Liver (tissue), 9 donors: ENCODE results near the gene SERPINC1. TPM values are rescaled to one million over a fixed set of nuclear protein-coding genes. Genes with fewer than 3 reads are reported as not detected.

Source experiments
- DNase-seq: peaks from one replicate; pipeline ENCODE4 v3.0.0-alpha.2; 2017; ENCODE audit warnings: low spot score
- H3K27ac ChIP-seq, 2 donors: one replicate each; pipeline ENCODE4 v1.7.0; 2013; ENCODE audit warnings: inconsistent platforms in 2 of 2, low read length in 2 of 2, control low read depth in 1 of 2, low read depth in 1 of 2, mild to moderate bottlenecking in 1 of 2
- H3K27me3 ChIP-seq, 4 donors: one replicate each; pipeline versions ENCODE4 v1.6.1 to v1.7.0; 2013; ENCODE audit warnings: low read length in 3 of 4, inconsistent platforms in 1 of 4, mild to moderate bottlenecking in 1 of 4, moderate library complexity in 1 of 4; ENCODE audit not compliant: control insufficient read depth in 4 of 4, insufficient read depth in 4 of 4
- H3K36me3 ChIP-seq, 4 donors: one replicate each; pipeline versions ENCODE4 v1.6.1 to v1.7.0; 2013; ENCODE audit warnings: low read length in 3 of 4, mild to moderate bottlenecking in 3 of 4, low read depth in 1 of 4, moderate library complexity in 1 of 4; ENCODE audit not compliant: control insufficient read depth in 4 of 4, insufficient read depth in 3 of 4
- H3K4me1 ChIP-seq, 4 donors: one replicate each; pipeline versions ENCODE4 v1.6.1 to v1.7.0; 2013; ENCODE audit warnings: low read length in 3 of 4, mild to moderate bottlenecking in 3 of 4, moderate library complexity in 1 of 4; ENCODE audit not compliant: control insufficient read depth in 4 of 4, insufficient read depth in 4 of 4
- H3K4me3 ChIP-seq, 3 donors: one replicate each; pipeline versions ENCODE4 v1.6.1 to v1.7.0; 2013; ENCODE audit warnings: low read length in 3 of 3, control low read depth in 1 of 3, low read depth in 1 of 3, mild to moderate bottlenecking in 1 of 3
- H3K9ac ChIP-seq, 2 donors: one replicate each; pipeline ENCODE4 v1.7.0; 2013; ENCODE audit warnings: low read length in 2 of 2, mild to moderate bottlenecking in 2 of 2, moderate library complexity in 2 of 2, control low read depth in 1 of 2, low read depth in 1 of 2
- H3K9me3 ChIP-seq, 4 donors: one replicate each; pipeline versions ENCODE4 v1.6.1 to v1.7.0; 2013; ENCODE audit warnings: low read length in 3 of 4; ENCODE audit not compliant: control insufficient read depth in 4 of 4
- EGR1 ChIP-seq, 2 donors: IDR thresholded peaks; 2 replicates each; pipeline ENCODE4 v1.6.1; 2016 to 2018; ENCODE audit warnings: antibody characterized with exemption in 2 of 2, low read depth in 2 of 2
- FOXA1 ChIP-seq: IDR thresholded peaks from 2 replicates; pipeline ENCODE4 v1.6.1; 2016; ENCODE audit warnings: antibody characterized with exemption
- FOXA2 ChIP-seq: IDR thresholded peaks from 2 replicates; pipeline ENCODE4 v1.6.1; 2016; ENCODE audit warnings: antibody characterized with exemption
- GABPA ChIP-seq, 2 donors: IDR thresholded peaks in 1 of 2; conservative IDR thresholded peaks in 1 of 2; 2 replicates each; pipeline ENCODE4 v1.6.1; 2016; ENCODE audit warnings: antibody characterized with exemption in 2 of 2, mild to moderate bottlenecking in 1 of 2, moderate library complexity in 1 of 2
- HNF4A ChIP-seq, 2 donors: conservative IDR thresholded peaks; 2 replicates each; pipeline ENCODE4 v1.6.1; 2016; ENCODE audit warnings: antibody characterized with exemption in 2 of 2, mild to moderate bottlenecking in 2 of 2
- HNF4G ChIP-seq: IDR thresholded peaks from 2 replicates; pipeline ENCODE4 v1.6.1; 2016; ENCODE audit warnings: antibody characterized with exemption
- JUND ChIP-seq, 2 donors: IDR thresholded peaks; 2 replicates each; pipeline ENCODE4 v1.6.1; 2016; ENCODE audit warnings: antibody characterized with exemption in 2 of 2
- NR2F2 ChIP-seq: IDR thresholded peaks from 2 replicates; pipeline ENCODE4 v1.6.1; 2016; ENCODE audit warnings: antibody characterized with exemption
- RAD21 ChIP-seq, 2 donors: IDR thresholded peaks; 2 replicates each; pipeline ENCODE4 v1.6.1; 2016; ENCODE audit warnings: antibody characterized with exemption in 2 of 2, mild to moderate bottlenecking in 2 of 2
- RXRA ChIP-seq, 2 donors: IDR thresholded peaks; 2 replicates each; pipeline ENCODE4 v1.6.1; 2017 to 2018; ENCODE audit warnings: antibody characterized with exemption in 2 of 2, mild to moderate bottlenecking in 1 of 2
- SP1 ChIP-seq: IDR thresholded peaks from 2 replicates; pipeline ENCODE4 v1.6.1; 2018; ENCODE audit warnings: antibody characterized with exemption, mild to moderate bottlenecking
- TAF1 ChIP-seq: conservative IDR thresholded peaks from 2 replicates; pipeline ENCODE4 v1.6.1; 2016; ENCODE audit warnings: antibody characterized with exemption, mild to moderate bottlenecking
- YY1 ChIP-seq: IDR thresholded peaks from 2 replicates; pipeline ENCODE4 v1.6.1; 2016; ENCODE audit warnings: antibody characterized with exemption, mild to moderate bottlenecking
- WGBS: extraction: QIAGEN DNeasy Blood & Tissue Kit; methylation state at CpG from one replicate; pipeline ENCODE4 v1.1.7; 2013; 5-methylcytosine and 5-hydroxymethylcytosine counted together
- polyA plus RNA-seq, 2 donors: library from polyadenylated mRNA; stranded (reverse) in 1 of 2; unstranded in 1 of 2; fragments of 200-250 nt in 1 of 2; fragments of >200 nt in 1 of 2; fragmentation: Nextera tagmentation in 1 of 2; extraction: Ambion mirVana in 1 of 2; gene quantifications; one replicate each; pipeline versions ENCODE4 v1.2.1 to v1.2.3, GENCODE V29; 2013 to 2015
- total RNA-seq, 2 donors: library from RNA; depleted of rRNA; stranded (reverse); fragments of >200 nt; gene quantifications; one replicate each; pipeline ENCODE4 v1.2.3, GENCODE V29; 2014
- TF ChIP-seq, protein P1 (sequence below): IDR thresholded peaks from 2 replicates; pipeline ENCODE4 v1.6.1; 2016; ENCODE audit warnings: antibody characterized with exemption, mild to moderate bottlenecking
- TF ChIP-seq, protein P2 (sequence below): IDR thresholded peaks from 2 replicates; pipeline ENCODE4 v1.6.1; 2016; ENCODE audit warnings: antibody characterized with exemption
- TF ChIP-seq, protein P3 (sequence below): IDR thresholded peaks from 2 replicates; pipeline ENCODE4 v1.6.1; 2016; ENCODE audit warnings: antibody characterized with exemption
- TF ChIP-seq, protein P4 (sequence below): fragments of 150-350 bp; IDR thresholded peaks from 2 replicates; pipeline ENCODE4 v1.5.1; 2017; ENCODE audit warnings: improper control_type of control experiment, low read depth, low read length; ENCODE audit not compliant: missing input control
- TF ChIP-seq, protein P5 (sequence below): IDR thresholded peaks from 2 replicates; pipeline ENCODE4 v1.6.1; 2016; ENCODE audit warnings: antibody characterized with exemption
- donor health status: healthy.
- donor health status: healthy.
- donor health status: healthy.
- donor health status: healthy.
- donor health status: healthy.

Gene SERPINC1
- total and polyA plus RNA-seq, 4 donors, result 742 to 2,589 (median 2,412) TPM

DNA sequence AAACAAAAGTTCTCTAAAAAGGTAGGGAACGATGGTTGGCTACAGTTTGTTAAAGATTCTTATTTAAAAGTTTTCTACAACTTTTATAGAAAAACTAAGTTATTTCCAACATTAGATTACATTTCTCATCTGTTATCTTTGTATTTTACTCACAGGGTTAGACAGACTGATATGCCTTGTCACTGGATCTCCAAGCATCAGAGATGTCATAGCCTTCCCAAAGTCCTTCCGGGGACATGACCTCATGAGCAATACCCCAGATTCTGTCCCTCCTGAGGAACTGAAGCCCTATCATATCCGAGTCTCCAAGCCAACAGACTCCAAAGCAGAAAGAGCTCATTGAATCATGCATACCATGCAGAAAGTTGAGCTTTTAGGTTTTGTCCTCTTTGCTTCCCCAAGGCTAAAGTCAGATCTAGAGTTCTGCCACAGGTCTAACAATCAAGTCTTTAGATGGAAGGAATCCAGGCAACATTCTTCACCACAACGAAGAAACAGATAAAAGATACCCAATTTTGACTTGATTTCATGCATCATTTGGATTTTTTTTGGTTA lies 59.7 kb downstream of the SERPINC1 start:
- WGBS, result 86% methylated on average over 4 of the region's 4 CpGs
- DNase-seq, result no peak
- Histone ChIP-seq H3K27ac (no peak overlapping the region), H3K36me3 (peaks cover 2 to 11% (median 6%) of the 10 kb centered on the region in 4 donors), H3K4me1 (no peaks in the 10 kb centered on the region), H3K9me3 (no peaks in the 10 kb centered on the region), H3K27me3 (no peaks in the 10 kb centered on the region), H3K4me3 (no peak overlapping the region), H3K9ac (no peak overlapping the region)
- TF ChIP-seq SP1 (no peak), HNF4A (conservative IDR thresholded peaks at IDR 0.05) (no peak)

DNA sequence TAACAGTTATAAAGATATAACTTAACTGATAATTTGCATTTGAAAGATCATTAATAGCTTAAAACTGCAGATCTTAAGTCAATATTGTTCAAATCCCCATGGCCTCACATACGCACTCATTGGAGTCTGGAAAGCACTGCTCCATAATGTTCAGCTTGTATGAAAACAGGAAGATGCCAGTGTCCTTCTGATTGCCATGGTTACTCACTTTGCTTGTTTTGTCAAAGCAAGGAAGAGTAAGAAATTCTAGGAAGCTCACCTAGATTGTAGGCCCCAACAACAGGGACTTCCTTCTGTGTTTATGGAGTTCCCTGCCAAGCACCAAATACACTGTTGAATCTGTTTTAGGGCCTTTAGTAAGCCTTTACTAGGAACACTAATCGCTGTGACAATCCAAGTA lies 60.2 kb downstream of the SERPINC1 start:
- H3K9ac ChIP-seq, result no peak overlapping the region
- DNase-seq, result no peak
- no peaks in the 10 kb centered on the region for H3K4me1 ChIP-seq
- 96% methylated on average over 2 of the region's 2 CpGs for WGBS
- no peaks in the 10 kb centered on the region for H3K27me3 ChIP-seq
- no peak overlapping the region for H3K27ac ChIP-seq
- no peak overlapping the region for H3K4me3 ChIP-seq
- no peak for TF ChIP-seq NR2F2
- no peak for TF ChIP-seq GABPA (IDR thresholded peaks at IDR 0.05 in 1 of 2, conservative IDR thresholded peaks at IDR 0.05 in 1 of 2)
- TF ChIP-seq, protein P1, sequence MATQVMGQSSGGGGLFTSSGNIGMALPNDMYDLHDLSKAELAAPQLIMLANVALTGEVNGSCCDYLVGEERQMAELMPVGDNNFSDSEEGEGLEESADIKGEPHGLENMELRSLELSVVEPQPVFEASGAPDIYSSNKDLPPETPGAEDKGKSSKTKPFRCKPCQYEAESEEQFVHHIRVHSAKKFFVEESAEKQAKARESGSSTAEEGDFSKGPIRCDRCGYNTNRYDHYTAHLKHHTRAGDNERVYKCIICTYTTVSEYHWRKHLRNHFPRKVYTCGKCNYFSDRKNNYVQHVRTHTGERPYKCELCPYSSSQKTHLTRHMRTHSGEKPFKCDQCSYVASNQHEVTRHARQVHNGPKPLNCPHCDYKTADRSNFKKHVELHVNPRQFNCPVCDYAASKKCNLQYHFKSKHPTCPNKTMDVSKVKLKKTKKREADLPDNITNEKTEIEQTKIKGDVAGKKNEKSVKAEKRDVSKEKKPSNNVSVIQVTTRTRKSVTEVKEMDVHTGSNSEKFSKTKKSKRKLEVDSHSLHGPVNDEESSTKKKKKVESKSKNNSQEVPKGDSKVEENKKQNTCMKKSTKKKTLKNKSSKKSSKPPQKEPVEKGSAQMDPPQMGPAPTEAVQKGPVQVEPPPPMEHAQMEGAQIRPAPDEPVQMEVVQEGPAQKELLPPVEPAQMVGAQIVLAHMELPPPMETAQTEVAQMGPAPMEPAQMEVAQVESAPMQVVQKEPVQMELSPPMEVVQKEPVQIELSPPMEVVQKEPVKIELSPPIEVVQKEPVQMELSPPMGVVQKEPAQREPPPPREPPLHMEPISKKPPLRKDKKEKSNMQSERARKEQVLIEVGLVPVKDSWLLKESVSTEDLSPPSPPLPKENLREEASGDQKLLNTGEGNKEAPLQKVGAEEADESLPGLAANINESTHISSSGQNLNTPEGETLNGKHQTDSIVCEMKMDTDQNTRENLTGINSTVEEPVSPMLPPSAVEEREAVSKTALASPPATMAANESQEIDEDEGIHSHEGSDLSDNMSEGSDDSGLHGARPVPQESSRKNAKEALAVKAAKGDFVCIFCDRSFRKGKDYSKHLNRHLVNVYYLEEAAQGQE, result no peak
- no peak for TF ChIP-seq FOXA1
- no peak for TF ChIP-seq RAD21 (IDR thresholded peaks at IDR 0.05)
- TF ChIP-seq, protein P2, sequence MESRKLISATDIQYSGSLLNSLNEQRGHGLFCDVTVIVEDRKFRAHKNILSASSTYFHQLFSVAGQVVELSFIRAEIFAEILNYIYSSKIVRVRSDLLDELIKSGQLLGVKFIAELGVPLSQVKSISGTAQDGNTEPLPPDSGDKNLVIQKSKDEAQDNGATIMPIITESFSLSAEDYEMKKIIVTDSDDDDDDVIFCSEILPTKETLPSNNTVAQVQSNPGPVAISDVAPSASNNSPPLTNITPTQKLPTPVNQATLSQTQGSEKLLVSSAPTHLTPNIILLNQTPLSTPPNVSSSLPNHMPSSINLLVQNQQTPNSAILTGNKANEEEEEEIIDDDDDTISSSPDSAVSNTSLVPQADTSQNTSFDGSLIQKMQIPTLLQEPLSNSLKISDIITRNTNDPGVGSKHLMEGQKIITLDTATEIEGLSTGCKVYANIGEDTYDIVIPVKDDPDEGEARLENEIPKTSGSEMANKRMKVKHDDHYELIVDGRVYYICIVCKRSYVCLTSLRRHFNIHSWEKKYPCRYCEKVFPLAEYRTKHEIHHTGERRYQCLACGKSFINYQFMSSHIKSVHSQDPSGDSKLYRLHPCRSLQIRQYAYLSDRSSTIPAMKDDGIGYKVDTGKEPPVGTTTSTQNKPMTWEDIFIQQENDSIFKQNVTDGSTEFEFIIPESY, result no peak
- no peak for TF ChIP-seq SP1
- no peak for TF ChIP-seq HNF4A (conservative IDR thresholded peaks at IDR 0.05)
- TF ChIP-seq EGR1 (IDR thresholded peaks at IDR 0.05; ENCODE audit: low read depth in 2 of 2), result no peak
- TF ChIP-seq YY1, result no peak
- TF ChIP-seq, protein P3, sequence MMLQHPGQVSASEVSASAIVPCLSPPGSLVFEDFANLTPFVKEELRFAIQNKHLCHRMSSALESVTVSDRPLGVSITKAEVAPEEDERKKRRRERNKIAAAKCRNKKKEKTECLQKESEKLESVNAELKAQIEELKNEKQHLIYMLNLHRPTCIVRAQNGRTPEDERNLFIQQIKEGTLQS, result no peak
- TF ChIP-seq FOXA2, result no peak
- TF ChIP-seq JUND (IDR thresholded peaks at IDR 0.05), result no peak
- TF ChIP-seq, protein P4, sequence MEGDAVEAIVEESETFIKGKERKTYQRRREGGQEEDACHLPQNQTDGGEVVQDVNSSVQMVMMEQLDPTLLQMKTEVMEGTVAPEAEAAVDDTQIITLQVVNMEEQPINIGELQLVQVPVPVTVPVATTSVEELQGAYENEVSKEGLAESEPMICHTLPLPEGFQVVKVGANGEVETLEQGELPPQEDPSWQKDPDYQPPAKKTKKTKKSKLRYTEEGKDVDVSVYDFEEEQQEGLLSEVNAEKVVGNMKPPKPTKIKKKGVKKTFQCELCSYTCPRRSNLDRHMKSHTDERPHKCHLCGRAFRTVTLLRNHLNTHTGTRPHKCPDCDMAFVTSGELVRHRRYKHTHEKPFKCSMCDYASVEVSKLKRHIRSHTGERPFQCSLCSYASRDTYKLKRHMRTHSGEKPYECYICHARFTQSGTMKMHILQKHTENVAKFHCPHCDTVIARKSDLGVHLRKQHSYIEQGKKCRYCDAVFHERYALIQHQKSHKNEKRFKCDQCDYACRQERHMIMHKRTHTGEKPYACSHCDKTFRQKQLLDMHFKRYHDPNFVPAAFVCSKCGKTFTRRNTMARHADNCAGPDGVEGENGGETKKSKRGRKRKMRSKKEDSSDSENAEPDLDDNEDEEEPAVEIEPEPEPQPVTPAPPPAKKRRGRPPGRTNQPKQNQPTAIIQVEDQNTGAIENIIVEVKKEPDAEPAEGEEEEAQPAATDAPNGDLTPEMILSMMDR, result no peak
- TF ChIP-seq RXRA (IDR thresholded peaks at IDR 0.05), result no peak
- no peak for TF ChIP-seq HNF4G
- TF ChIP-seq, protein P5, sequence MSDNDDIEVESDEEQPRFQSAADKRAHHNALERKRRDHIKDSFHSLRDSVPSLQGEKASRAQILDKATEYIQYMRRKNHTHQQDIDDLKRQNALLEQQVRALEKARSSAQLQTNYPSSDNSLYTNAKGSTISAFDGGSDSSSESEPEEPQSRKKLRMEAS, result no peak
- no peak for TF ChIP-seq TAF1
- H3K36me3 ChIP-seq, result peaks cover 2 to 10% (median 6%) of the 10 kb centered on the region in 4 donors
- no peaks in the 10 kb centered on the region for H3K9me3 ChIP-seq
